GM19035 (cell line): ENCODE data around the gene HIPK2.

Experiments
- ATAC-seq: cut with Tn5 transposase; IDR thresholded peaks from one replicate; pipeline ENCODE4 v1.9.1; 2021; ENCODE audit not compliant: unreplicated experiment

HIPK2 gene

GRCh38 chr7:139601176-139601575 is 176.6 kb downstream of the HIPK2 start:
- ATAC-seq: no peak

DNA sequence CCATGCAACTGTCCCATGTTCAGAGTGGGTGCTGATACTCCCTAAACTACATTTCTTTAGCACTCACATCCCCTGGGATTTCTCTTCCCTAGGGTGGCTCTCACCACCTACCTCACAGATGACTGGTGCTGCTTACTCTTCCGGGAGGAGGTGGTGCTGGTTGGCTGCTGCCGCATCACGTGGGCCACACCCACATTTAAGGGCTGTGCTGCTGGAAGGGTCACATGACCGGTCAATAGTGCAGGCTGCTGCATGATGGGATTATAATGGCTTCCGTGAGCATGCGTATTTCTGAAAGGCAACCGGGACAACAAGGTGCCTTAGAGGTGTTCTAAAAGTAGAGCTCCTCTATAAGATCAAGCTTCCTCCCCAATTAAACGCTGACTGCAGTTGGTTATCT is 177.5 kb downstream of the HIPK2 start:
- no peak for ATAC-seq

DNA sequence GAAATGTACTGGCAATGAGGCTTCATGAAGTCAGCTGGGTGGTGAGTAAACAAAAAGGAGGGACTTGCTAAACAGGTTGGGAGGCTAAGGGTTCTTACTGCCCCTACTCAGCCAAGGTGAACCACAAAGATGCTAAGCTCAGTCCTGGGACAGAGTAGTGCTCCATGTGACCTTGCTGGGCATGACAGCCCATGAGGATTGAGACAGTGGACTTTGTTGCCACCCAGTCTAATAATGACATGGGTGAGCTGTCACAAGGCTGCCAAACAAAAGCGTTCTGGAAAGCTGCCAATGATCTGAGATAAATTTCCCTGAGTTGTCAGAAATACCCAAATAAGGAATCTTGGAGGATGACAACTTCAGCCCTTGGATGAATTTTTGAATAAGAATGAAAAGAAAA is 179.2 kb downstream of the HIPK2 start:
- no peak for ATAC-seq

- no peak for ATAC-seq
Measured at GRCh38 chr7:139597028-139597427, 180.8 kb downstream of the HIPK2 start.

- no peak for ATAC-seq
Measured at GRCh38 chr7:139596626-139597025, 181.2 kb downstream of the HIPK2 start.

- no peak for ATAC-seq
Measured at GRCh38 chr7:139595806-139596205, 182.0 kb downstream of the HIPK2 start.

- ATAC-seq: no peak
Measured at GRCh38 chr7:139594911-139595476, 182.8 kb downstream of the HIPK2 start.

DNA sequence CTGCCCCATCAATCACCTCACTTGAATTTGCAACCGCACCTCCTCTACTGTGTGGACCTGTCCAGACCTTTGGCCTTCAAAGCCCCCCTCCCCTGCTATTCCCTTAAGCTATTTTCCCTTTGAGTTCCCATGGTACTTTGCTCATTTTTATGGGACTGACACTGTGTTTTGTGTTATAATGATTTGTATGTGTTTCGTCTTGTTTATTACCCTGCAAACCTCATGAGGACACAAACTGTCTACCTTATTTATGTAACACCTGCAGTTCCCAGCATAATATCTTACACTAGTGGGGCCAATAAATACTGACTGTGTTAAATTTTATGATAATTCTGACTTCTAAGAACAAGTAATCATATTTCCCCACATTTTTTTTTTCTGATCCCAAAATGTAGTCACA is 183.7 kb downstream of the HIPK2 start:
- no peak for ATAC-seq

DNA sequence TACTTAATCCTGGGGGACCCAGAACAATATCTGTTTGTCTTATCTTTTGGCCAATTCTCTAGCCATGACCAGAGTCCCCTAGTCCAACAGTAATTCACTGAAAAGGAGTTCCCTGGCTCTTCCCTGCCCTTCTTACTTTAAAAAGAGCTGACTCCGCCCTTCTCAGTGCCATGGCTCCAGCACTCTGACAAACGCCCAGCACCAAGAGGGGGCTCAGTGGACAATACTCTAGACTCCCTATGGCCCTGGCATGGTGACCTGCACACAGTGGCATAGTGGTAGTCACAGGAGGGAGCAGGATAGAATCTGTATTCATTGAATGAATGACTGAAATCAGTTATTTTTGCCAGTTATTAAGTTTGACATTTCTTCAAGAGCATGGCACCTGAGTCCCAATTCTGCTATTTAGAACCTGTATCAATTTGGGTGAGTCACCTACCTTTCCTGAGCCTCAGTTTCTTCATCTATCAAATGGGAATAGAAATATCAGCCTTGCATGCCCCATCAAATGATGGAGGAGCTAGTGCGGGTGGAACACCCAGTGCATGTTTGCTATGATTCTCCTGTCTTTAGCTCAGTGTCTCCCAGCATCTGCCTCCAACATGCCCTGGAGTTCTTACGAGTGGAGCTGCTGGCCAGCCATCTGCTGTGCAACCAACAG is 184.9 kb downstream of the HIPK2 start:
- no peak for ATAC-seq

DNA sequence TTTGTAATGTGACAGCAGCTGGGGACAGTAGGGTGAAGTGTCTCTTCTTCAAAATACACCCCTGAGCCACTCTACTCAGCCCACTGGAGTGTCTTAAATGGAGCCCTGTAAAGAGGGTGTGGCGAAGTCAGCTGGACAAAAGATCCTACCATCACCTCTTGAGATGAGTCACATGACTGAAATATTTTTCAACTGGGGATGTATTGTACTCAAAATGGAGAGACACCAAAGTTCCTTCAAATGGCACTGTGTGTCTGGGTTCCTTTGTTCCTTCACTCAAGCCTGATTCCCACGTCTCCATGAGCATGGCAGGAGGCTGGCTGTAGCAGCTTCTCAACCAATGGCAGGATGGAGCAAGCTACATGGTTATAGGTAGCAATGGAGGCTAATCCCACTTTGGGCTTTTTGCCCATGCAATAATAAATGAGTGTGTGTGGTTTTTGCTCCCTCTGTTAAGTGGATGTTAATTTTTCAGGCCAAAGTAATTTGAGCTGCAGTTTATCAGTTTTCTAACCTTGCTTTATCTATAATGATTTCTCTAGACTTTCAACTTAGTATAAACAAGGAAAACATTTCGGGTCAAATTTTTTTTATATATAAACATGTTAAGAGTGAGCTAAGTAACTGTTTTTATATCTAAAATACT is 186.1 kb downstream of the HIPK2 start:
- ATAC-seq: no peak

- no peak for ATAC-seq
Measured at GRCh38 chr7:139589474-139589873, 188.3 kb downstream of the HIPK2 start.

- no peak for ATAC-seq
Measured at GRCh38 chr7:139588632-139589031, 189.2 kb downstream of the HIPK2 start.

DNA sequence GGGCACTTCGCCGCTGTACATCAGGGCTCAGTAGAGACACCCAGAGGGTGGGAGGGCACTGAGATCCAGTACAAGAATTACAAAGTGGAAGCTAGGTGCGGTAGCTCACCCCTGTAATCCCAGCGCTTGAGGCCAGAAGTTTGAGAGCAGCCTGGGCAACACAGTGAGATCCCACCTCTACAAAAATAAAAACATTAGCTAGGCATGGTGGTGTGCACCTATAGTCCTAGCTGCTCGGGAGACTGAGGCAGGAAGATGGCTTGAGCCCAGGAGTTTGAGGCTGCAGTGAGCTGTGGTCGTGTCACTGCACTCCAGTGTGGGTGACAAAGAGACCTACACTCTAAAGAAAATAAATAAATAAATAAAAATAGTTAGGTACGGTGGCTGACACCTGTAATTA is 190.3 kb downstream of the HIPK2 start:
- ATAC-seq: no peak

DNA sequence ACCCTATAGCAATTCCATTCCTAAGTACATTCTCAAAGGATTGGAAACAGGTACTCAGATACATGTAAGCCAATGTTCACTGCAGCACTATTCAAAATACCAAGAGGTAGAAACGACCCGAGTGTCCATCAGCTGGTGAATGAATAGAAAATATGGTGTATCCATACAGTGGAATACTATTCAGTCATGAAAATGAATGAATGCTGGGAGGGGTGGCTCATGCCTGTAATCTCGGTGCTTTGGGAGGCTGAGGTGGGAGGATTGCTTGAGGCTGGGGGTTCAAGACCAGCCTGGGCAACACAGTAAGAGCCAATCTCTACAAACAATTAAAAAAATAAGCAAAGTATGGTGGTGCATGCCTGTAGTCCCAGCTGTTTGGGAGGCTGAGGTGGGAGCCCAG is 191.5 kb downstream of the HIPK2 start:
- no peak for ATAC-seq

GRCh38 chr7:139585042-139585441 is 192.8 kb downstream of the HIPK2 start:
- no peak for ATAC-seq

GRCh38 chr7:139583826-139584553 is 193.8 kb downstream of the HIPK2 start:
- ATAC-seq: no peak

DNA sequence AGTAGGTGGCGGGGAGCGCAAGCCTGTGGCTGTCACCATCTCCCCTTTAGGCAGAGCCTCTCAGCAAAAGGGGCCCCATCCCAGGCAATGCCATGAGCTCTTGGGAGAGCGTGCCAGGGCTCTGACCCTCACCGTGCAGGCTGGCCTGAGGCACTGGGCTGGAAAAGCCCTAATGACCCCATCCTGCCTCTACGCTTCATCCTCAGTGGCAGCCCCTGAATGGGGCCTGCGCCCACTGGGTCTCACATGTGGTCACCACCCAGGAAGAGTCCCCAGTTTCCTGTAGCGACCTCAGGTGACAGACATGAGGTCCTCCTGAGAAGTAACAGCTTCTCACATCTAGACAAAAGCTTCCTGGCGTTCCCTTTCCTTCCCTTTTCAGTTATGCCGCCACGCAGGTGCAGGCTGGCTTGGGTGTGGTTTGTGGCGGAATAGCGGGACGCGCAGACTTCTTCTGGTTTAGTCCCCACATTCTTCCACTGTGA is 195.1 kb downstream of the HIPK2 start:
- no peak for ATAC-seq

GRCh38 chr7:139582130-139582650 is 195.6 kb downstream of the HIPK2 start:
- no peak for ATAC-seq

GRCh38 chr7:139580435-139580834 is 197.4 kb downstream of the HIPK2 start:
- no peak for ATAC-seq

DNA sequence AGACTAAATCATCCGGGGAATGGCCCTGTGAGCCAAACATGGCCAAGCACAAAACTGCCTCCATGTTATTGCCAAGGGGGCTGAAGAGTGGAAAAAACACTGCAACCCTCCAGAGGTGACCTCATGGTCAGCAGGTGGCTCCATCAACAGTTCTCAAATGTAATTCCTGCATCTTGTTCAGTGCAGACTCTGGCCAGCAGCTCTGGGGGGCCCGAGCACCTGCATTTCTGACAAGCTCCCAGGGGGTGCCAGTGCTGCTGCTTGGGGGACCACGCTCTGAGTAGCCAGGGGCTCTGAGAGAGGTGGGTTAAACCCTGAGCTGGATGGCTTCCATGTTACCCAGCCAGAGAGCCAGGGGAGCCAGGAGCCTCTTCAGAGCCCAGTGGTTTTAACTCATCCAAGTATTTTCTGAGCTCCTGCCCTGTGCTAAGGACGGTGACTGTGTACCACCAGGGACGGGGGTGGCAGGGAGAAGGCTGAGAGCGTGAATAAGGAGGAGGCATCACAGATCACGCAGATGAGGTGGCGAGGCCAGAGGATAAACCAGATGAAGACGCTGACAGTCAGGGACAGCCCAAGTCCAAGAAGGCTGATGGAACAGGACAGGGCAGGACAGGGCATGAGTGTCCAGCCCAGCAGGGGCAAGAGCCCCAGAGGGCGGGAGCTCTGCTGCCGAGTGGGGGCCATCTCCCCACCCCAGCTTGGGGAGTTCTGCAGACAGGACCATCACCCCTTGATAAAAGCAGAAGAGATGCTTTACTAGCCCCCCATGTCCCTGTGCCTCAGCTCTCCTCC is 201.4 kb downstream of the HIPK2 start:
- no peak for ATAC-seq

- no peak for ATAC-seq
Measured at GRCh38 chr7:139575338-139575680, 202.5 kb downstream of the HIPK2 start.
